Measurements from ENCODE around the gene SRBD1. TPM values are rescaled to one million over a fixed set of nuclear protein-coding genes. Genes with fewer than 3 reads are reported as not detected.

The SRBD1 gene
- total RNA-seq, 1 experiment from 2014 or later, result 20.6 TPM

GRCh38 chr2:45647356-45647755 lies 36.3 kb upstream of the SRBD1 start:
- ChIA-PET POLR2A (no interaction called here), CTCF (interaction anchor here (2.6 kb wide), 1 partner anchor 132 kb away, joined by 16 read pairs; no protein-coding TSS in a partner anchor), RAD21 (ENCODE audit: low non-redundant PET in 1 of 2, low total read pairs in 2 of 2, uncharacterized antibody in 2 of 2, unreplicated experiment in 2 of 2) (no interaction called here)
- DNase-seq (ENCODE audit: low read depth, low spot score), result no peak
- no peaks in the 10 kb centered on the region for H3K27me3 ChIP-seq (ENCODE audit: insufficient read depth, low read length)
- no peak overlapping the region for H3K27ac ChIP-seq (ENCODE audit: low read depth, low read length)
- no peaks in the 10 kb centered on the region for H3K9me2 ChIP-seq (ENCODE audit: insufficient read depth)
- peaks cover 14 to 25% of the 10 kb centered on the region in 2 experiments; a peak in 3 of 4 replicates for H3K4me1 ChIP-seq (ENCODE audit: control insufficient read depth in 1 of 2, insufficient read depth in 2 of 2, low read length in 2 of 2)
- H4K20me1 ChIP-seq (ENCODE audit: insufficient read depth), result no peaks in the 10 kb centered on the region
- H3K4me2 ChIP-seq (ENCODE audit: low read length), result no peak overlapping the region
- TF ChIP-seq ZFX (IDR thresholded peaks at IDR 0.05) (no peak), POLR2A (IDR thresholded peaks at IDR 0.05; ENCODE audit: borderline replicate concordance, extremely low read depth, insufficient read depth, insufficient read length) (no peak), TCF7L2 (IDR thresholded peaks at IDR 0.05; ENCODE audit: borderline replicate concordance, extremely low read depth, insufficient read depth, insufficient read length) (no peak), EGR1 (IDR thresholded peaks at IDR 0.05; ENCODE audit: low read depth) (no peak), EZH2phosphoT487 (IDR thresholded peaks at IDR 0.05; ENCODE audit: borderline replicate concordance) (no peak), JUND (IDR thresholded peaks at IDR 0.05) (no peak), SP1 (IDR thresholded peaks at IDR 0.05; ENCODE audit: low read depth) (no peak), SRF (IDR thresholded peaks at IDR 0.05; ENCODE audit: low read depth) (no peak), CTCF (IDR thresholded peaks at IDR 0.05 in 2 of 3, conservative IDR thresholded peaks at IDR 0.05 in 1 of 3; ENCODE audit: borderline replicate concordance in 1 of 3, insufficient read depth in 1 of 3, low read depth in 2 of 3, low read length in 2 of 3) (no peak), YY1 (IDR thresholded peaks at IDR 0.05; ENCODE audit: extremely low read depth, insufficient replicate concordance, low read depth, low read length) (no peak), CEBPB (IDR thresholded peaks at IDR 0.05; ENCODE audit: low read depth) (no peak), ZNF274 (IDR thresholded peaks at IDR 0.05; ENCODE audit: low read depth, low read length) (no peak), SIN3A (IDR thresholded peaks at IDR 0.05; ENCODE audit: low read depth) (no peak), FOSL1 (IDR thresholded peaks at IDR 0.05; ENCODE audit: low read depth) (no peak), ELF1 (IDR thresholded peaks at IDR 0.05; ENCODE audit: borderline replicate concordance, low read depth) (no peak)
- TF ChIP-seq, protein P1, sequence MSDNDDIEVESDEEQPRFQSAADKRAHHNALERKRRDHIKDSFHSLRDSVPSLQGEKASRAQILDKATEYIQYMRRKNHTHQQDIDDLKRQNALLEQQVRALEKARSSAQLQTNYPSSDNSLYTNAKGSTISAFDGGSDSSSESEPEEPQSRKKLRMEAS (IDR thresholded peaks at IDR 0.05), result no peak
- TF ChIP-seq, protein P2, sequence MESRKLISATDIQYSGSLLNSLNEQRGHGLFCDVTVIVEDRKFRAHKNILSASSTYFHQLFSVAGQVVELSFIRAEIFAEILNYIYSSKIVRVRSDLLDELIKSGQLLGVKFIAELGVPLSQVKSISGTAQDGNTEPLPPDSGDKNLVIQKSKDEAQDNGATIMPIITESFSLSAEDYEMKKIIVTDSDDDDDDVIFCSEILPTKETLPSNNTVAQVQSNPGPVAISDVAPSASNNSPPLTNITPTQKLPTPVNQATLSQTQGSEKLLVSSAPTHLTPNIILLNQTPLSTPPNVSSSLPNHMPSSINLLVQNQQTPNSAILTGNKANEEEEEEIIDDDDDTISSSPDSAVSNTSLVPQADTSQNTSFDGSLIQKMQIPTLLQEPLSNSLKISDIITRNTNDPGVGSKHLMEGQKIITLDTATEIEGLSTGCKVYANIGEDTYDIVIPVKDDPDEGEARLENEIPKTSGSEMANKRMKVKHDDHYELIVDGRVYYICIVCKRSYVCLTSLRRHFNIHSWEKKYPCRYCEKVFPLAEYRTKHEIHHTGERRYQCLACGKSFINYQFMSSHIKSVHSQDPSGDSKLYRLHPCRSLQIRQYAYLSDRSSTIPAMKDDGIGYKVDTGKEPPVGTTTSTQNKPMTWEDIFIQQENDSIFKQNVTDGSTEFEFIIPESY (IDR thresholded peaks at IDR 0.05; ENCODE audit: extremely low read depth, insufficient replicate concordance, low read length), result no peak
- TF ChIP-seq, protein P3, sequence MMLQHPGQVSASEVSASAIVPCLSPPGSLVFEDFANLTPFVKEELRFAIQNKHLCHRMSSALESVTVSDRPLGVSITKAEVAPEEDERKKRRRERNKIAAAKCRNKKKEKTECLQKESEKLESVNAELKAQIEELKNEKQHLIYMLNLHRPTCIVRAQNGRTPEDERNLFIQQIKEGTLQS (IDR thresholded peaks at IDR 0.05), result no peak
- TF ChIP-seq, protein P4, sequence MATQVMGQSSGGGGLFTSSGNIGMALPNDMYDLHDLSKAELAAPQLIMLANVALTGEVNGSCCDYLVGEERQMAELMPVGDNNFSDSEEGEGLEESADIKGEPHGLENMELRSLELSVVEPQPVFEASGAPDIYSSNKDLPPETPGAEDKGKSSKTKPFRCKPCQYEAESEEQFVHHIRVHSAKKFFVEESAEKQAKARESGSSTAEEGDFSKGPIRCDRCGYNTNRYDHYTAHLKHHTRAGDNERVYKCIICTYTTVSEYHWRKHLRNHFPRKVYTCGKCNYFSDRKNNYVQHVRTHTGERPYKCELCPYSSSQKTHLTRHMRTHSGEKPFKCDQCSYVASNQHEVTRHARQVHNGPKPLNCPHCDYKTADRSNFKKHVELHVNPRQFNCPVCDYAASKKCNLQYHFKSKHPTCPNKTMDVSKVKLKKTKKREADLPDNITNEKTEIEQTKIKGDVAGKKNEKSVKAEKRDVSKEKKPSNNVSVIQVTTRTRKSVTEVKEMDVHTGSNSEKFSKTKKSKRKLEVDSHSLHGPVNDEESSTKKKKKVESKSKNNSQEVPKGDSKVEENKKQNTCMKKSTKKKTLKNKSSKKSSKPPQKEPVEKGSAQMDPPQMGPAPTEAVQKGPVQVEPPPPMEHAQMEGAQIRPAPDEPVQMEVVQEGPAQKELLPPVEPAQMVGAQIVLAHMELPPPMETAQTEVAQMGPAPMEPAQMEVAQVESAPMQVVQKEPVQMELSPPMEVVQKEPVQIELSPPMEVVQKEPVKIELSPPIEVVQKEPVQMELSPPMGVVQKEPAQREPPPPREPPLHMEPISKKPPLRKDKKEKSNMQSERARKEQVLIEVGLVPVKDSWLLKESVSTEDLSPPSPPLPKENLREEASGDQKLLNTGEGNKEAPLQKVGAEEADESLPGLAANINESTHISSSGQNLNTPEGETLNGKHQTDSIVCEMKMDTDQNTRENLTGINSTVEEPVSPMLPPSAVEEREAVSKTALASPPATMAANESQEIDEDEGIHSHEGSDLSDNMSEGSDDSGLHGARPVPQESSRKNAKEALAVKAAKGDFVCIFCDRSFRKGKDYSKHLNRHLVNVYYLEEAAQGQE (IDR thresholded peaks at IDR 0.05; ENCODE audit: low read depth), result no peak
- ATAC-seq, result no peak
- H2AFZ ChIP-seq (ENCODE audit: low read depth, low read length, poor library complexity, severe bottlenecking), result no peak overlapping the region
- H3K4me3 ChIP-seq (replicated peaks in 1 of 2; ENCODE audit: low read depth in 1 of 2, low read length in 2 of 2), result no peak overlapping the region
- peaks cover 8% of the 10 kb centered on the region for H3K79me2 ChIP-seq (ENCODE audit: insufficient read depth, low read length)
- BruUV-seq (replicated peaks), result no TSS peak
- H3K36me3 ChIP-seq (ENCODE audit: control insufficient read depth in 1 of 2, insufficient read depth in 2 of 2, low read length in 2 of 2), result no peaks in the 10 kb centered on the region
- no peak overlapping the region for H3K9ac ChIP-seq (ENCODE audit: low read length)
- intact Hi-C loops (cut with micrococcal nuclease), result no loop called here
- no peaks in the 10 kb centered on the region for H3K9me3 ChIP-seq (ENCODE audit: control insufficient read depth in 1 of 2, insufficient read depth in 1 of 2, low read depth in 1 of 2, low read length in 2 of 2)

Data from HCT116 (cell line).